CD4-positive, CD25-positive, alpha-beta regulatory T cell (primary cell): ENCODE data around the gene BICRAL. TPM values are rescaled to one million over a fixed set of nuclear protein-coding genes. Genes with fewer than 3 reads are reported as not detected.
"Not testable (repeated sequence)": the region's sequence is repeated elsewhere in the genome, so short reads cannot be mapped to it uniquely, and the experiment has no call there.

Experiments
- ATAC-seq, 2 donors: fragments of 150-1000 bp; cut with Tn5 transposase; one replicate each; pipeline ENCODE4 v1.10.0; 2021; ENCODE audit warnings: low read depth in 2 of 2, moderate number of reproducible peaks in 2 of 2, moderate library complexity in 1 of 2
- DNase-seq, 3 donors: peaks; one replicate each; pipeline versions ENCODE4 v3.0.0 to v3.0.0-alpha.2; 2012 to 2022; ENCODE audit warnings: mixed read lengths in 1 of 3
- H3K27ac ChIP-seq: one replicate; pipeline ENCODE4 v1.7.0; 2013; ENCODE audit warnings: mild to moderate bottlenecking, low read length; ENCODE audit not compliant: insufficient read depth, poor library complexity, severe bottlenecking
- H3K27me3 ChIP-seq: one replicate; pipeline ENCODE4 v1.7.0; 2013; ENCODE audit warnings: low read length; ENCODE audit not compliant: control insufficient read depth, insufficient read depth
- H3K36me3 ChIP-seq: one replicate; pipeline ENCODE4 v1.7.0; 2013; ENCODE audit warnings: mild to moderate bottlenecking, low read length, moderate library complexity; ENCODE audit not compliant: control insufficient read depth, insufficient read depth
- H3K4me1 ChIP-seq: 2 replicates; pipeline ENCODE4 v1.7.0; 2013; ENCODE audit warnings: mild to moderate bottlenecking, low read length; ENCODE audit not compliant: insufficient read depth, control insufficient read depth, poor library complexity, severe bottlenecking
- H3K4me3 ChIP-seq: one replicate; pipeline ENCODE4 v1.7.0; 2013; ENCODE audit warnings: low read depth, mild to moderate bottlenecking, low read length, moderate library complexity
- H3K9me3 ChIP-seq, 2 experiments: 1 replicate in 1 of 2; 2 replicates in 1 of 2; pipeline ENCODE4 v1.7.0; 2013; ENCODE audit warnings: low read length in 2 of 2, mild to moderate bottlenecking in 1 of 2, moderate library complexity in 1 of 2; ENCODE audit not compliant: control insufficient read depth in 2 of 2
- H3K27ac Mint-ChIP-seq, 3 donors: one replicate each; pipeline ENCODE4 v1.8.0; 2020 to 2022; ENCODE audit warnings: mild to moderate bottlenecking in 3 of 3, mixed read lengths in 3 of 3, moderate library complexity in 2 of 3
- H3K27me3 Mint-ChIP-seq: one replicate; pipeline ENCODE4 v1.8.0; 2022; ENCODE audit warnings: mild to moderate bottlenecking, mixed read lengths
- H3K36me3 Mint-ChIP-seq: one replicate; pipeline ENCODE4 v1.8.0; 2020; ENCODE audit warnings: mixed read lengths
- H3K4me1 Mint-ChIP-seq, 4 donors: one replicate each; pipeline ENCODE4 v1.8.0; 2020 to 2022; ENCODE audit warnings: mixed read lengths in 4 of 4, mild to moderate bottlenecking in 1 of 4
- H3K4me3 Mint-ChIP-seq, 4 donors: one replicate each; pipeline ENCODE4 v1.8.0; 2020 to 2022; ENCODE audit warnings: mild to moderate bottlenecking in 4 of 4, mixed read lengths in 4 of 4, moderate library complexity in 3 of 4
- H3K9me3 Mint-ChIP-seq, 7 donors: one replicate each; pipeline ENCODE4 v1.8.0; 2020 to 2022; ENCODE audit warnings: mixed read lengths in 7 of 7, mild to moderate bottlenecking in 3 of 7, moderate library complexity in 2 of 7
- polyA plus RNA-seq, 4 donors: library from polyadenylated mRNA; unstranded; fragments of 300-500 nt; fragmentation: Illumina TruSeq; gene quantifications; one replicate each; pipeline ENCODE4 v1.2.3, GENCODE V29; 2021
- total RNA-seq: library from RNA; stranded (reverse); gene quantifications from one replicate; pipeline ENCODE4 v1.2.3, GENCODE V29; 2022

Gene BICRAL
- total and polyA plus RNA-seq, 5 donors from 2014 or later: 3.3 to 47.0 (median 3.4) TPM

- H3K9me3 Mint-ChIP-seq: no peaks in the 10 kb centered on the region
- Histone ChIP-seq H3K9me3 (no peaks in the 10 kb centered on the region), H3K27ac (no peak overlapping the region), H3K4me3 (no peak overlapping the region), H3K36me3 (peaks cover 79% of the 10 kb centered on the region), H3K27me3 (no peaks in the 10 kb centered on the region), H3K4me1 (no peaks in the 10 kb centered on the region)
- peaks cover 52% of the 10 kb centered on the region for H3K36me3 Mint-ChIP-seq
- peaks cover 0 to 9% (median 4%) of the 10 kb centered on the region in 4 donors for H3K4me1 Mint-ChIP-seq
- H3K27me3 Mint-ChIP-seq: no peaks in the 10 kb centered on the region
- DNase-seq: no peak
- H3K4me3 Mint-ChIP-seq: no peak overlapping the region
- peak overlapping the region in 1 of 3 donors; percentile 56 for H3K27ac Mint-ChIP-seq
- ATAC-seq: no peak
These were observed 82.8 kb downstream of the BICRAL start for GRCh38 chr6:42864602-42865001.

- H3K4me3 Mint-ChIP-seq: no peak overlapping the region
- no peaks in the 10 kb centered on the region for H3K27me3 ChIP-seq
- no peak overlapping the region for H3K27ac ChIP-seq
- DNase-seq: no peak
- no peak overlapping the region for H3K27ac Mint-ChIP-seq
- no peaks in the 10 kb centered on the region for H3K4me1 ChIP-seq
- H3K27me3 Mint-ChIP-seq: no peaks in the 10 kb centered on the region
- H3K4me1 Mint-ChIP-seq: peaks cover 0 to 9% (median 5%) of the 10 kb centered on the region in 4 donors
- H3K36me3 ChIP-seq: peaks cover 30% of the 10 kb centered on the region
- no peaks in the 10 kb centered on the region for H3K9me3 Mint-ChIP-seq
- peaks cover 21% of the 10 kb centered on the region for H3K36me3 Mint-ChIP-seq
- H3K9me3 ChIP-seq: no peaks in the 10 kb centered on the region
- H3K4me3 ChIP-seq: no peak overlapping the region
- ATAC-seq: no peak
These were observed 88.5 kb downstream of the BICRAL start for GRCh38 chr6:42870145-42870936.

- Histone ChIP-seq H3K4me1 (no peaks in the 10 kb centered on the region), H3K27me3 (no peaks in the 10 kb centered on the region), H3K36me3 (peaks cover 16% of the 10 kb centered on the region), H3K9me3 (no peaks in the 10 kb centered on the region), H3K27ac (no peak overlapping the region), H3K4me3 (no peak overlapping the region)
- Mint-ChIP-seq H3K9me3 (no peaks in the 10 kb centered on the region), H3K27ac (peak overlapping the region in 1 of 3 donors; percentile 69), H3K4me3 (no peak overlapping the region), H3K27me3 (no peaks in the 10 kb centered on the region), H3K36me3 (peaks cover 13% of the 10 kb centered on the region), H3K4me1 (peaks cover 0 to 6% (median 5%) of the 10 kb centered on the region in 4 donors)
- ATAC-seq (no peak), DNase-seq (no peak)
These were observed 89.9 kb downstream of the BICRAL start for GRCh38 chr6:42871711-42872110.

DNA sequence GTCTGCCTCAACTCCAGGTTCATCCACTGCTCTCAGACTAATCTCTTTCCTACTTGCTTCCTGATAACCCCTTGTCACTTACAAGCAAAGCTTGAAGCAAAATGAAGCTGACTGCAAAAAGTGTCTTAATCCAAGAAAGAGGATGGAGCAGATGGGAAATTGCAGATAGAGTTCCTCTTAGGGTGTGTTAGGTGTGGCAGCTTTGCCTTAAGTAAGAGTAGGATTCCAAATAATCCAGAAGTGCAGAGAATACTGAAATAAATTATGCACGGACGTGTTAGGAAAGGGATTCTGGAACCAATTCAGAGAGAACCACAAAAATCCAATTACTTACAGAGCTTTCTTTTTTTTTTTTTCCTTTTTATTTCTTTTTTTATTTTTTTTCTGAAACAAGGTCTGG, 91.5 kb downstream of the BICRAL start:
- DNase-seq: no peak
- Histone ChIP-seq H3K36me3 (peaks cover 5% of the 10 kb centered on the region), H3K9me3 (no peaks in the 10 kb centered on the region), H3K27me3 (no peaks in the 10 kb centered on the region), H3K4me1 (no peaks in the 10 kb centered on the region), H3K4me3 (no peak overlapping the region), H3K27ac (no peak overlapping the region)
- H3K27me3 Mint-ChIP-seq: no peaks in the 10 kb centered on the region
- H3K4me1 Mint-ChIP-seq: peaks cover 0 to 2% (median 0%) of the 10 kb centered on the region in 4 donors
- peak overlapping the region in 1 of 3 donors; percentile 79 for H3K27ac Mint-ChIP-seq
- ATAC-seq: no peak
- peak overlapping the region in 1 of 4 donors; percentile 7 for H3K4me3 Mint-ChIP-seq
- H3K9me3 Mint-ChIP-seq: no peaks in the 10 kb centered on the region
- H3K36me3 Mint-ChIP-seq: peaks cover 3% of the 10 kb centered on the region

DNA sequence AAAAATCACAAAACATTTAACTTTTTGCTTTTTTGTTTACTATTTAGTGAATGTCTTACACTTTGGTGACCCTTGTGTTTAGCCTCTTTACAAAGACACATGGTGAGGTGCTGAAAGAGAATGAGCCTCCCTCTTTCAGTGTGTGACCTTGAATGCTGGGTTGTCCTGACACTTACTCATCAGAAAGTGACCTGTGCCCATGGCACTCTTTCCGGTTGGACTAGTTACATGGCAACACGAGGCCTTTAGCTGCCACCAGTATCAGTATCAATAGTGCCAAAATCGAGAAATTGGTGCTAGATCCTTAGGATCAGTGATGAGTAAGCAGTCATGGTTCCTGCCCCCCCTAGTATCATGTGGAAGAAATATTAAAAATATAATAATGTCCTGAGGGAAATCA, 95.8 kb downstream of the BICRAL start:
- no peak overlapping the region for H3K27ac ChIP-seq
- Mint-ChIP-seq H3K36me3 (peaks cover 5% of the 10 kb centered on the region), H3K27me3 (no peaks in the 10 kb centered on the region), H3K4me3 (peak overlapping the region; percentile 44 to 73 (median 59)), H3K4me1 (peaks cover 0 to 22% (median 6%) of the 10 kb centered on the region in 4 donors), H3K9me3 (no peaks in the 10 kb centered on the region), H3K27ac (peak overlapping the region in 1 of 3 donors; percentile 32)
- H3K36me3 ChIP-seq: peaks cover 9% of the 10 kb centered on the region
- no peaks in the 10 kb centered on the region for H3K27me3 ChIP-seq
- ATAC-seq (no peak), DNase-seq (no peak)
- H3K4me3 ChIP-seq: no peak overlapping the region
- H3K4me1 ChIP-seq: peaks cover 23% of the 10 kb centered on the region
- H3K9me3 ChIP-seq: no peaks in the 10 kb centered on the region

- ATAC-seq (peak; percentile 93), DNase-seq (peak; percentile 77 to 92 (median 91))
- Mint-ChIP-seq H3K9me3 (no peaks in the 10 kb centered on the region), H3K4me1 (peaks cover 0 to 36% (median 14%) of the 10 kb centered on the region in 4 donors), H3K36me3 (peaks cover 22% of the 10 kb centered on the region), H3K4me3 (peak within 1 kb of the TSS; percentile 93 to 99 (median 97)), H3K27ac (peak within 1 kb of the TSS; percentile 99 to 100 (median 99)), H3K27me3 (no peaks in the 10 kb centered on the region)
- H3K27ac ChIP-seq: peak within 1 kb of the TSS; percentile 93
- H3K4me1 ChIP-seq: peaks cover 23% of the 10 kb centered on the region
- peak within 1 kb of the TSS; percentile 98 for H3K4me3 ChIP-seq
- H3K9me3 ChIP-seq: no peaks in the 10 kb centered on the region
- no peaks in the 10 kb centered on the region for H3K27me3 ChIP-seq
- H3K36me3 ChIP-seq: peaks cover 27% of the 10 kb centered on the region
These were observed 97.8 kb downstream of the BICRAL start, which contains the start of gene RPL7L1 for GRCh38 chr6:42879372-42880239. Gene RPL7L1 (plus strand): TSS chr6:42879616. CDS start chr6:42879911, 295 bp downstream.

DNA sequence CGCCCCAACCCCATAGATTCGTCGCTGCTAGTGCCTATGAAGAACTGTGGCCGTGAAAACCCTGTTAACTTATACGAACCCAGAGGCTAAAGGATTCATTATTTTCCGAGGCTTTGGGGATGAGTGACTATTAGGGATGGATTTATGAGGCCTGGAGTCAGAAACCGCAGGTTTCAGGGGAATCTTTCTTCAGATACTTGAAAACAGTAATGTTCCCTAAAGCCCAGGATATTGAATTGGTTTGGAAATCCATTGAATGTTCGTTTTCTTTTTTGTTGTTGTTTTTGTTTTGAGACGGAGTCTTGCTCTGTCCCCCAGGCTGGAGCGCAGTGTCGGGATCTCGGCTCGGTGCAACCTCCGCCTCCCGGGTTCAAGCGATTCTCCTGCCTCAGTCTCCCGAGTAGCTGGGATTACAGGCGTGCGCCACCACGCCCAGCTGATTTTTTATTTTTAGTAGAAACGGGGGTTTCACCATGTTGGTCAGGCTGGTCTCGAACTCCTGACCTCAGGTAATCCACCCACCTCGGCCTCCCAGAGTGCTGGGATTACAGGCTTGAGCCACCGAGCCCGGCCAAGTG, 98.5 kb downstream of the BICRAL start:
- H3K9me3 ChIP-seq, H3K27me3 ChIP-seq, H3K27me3 Mint-ChIP-seq, ATAC-seq, DNase-seq, H3K9me3 Mint-ChIP-seq: not testable (repeated sequence)
- H3K27ac ChIP-seq: peak overlapping the region; percentile 93
- peak overlapping the region; percentile 98 for H3K4me3 ChIP-seq
- peaks cover 23% of the 10 kb centered on the region for H3K4me1 ChIP-seq
- H3K36me3 ChIP-seq: peaks cover 33% of the 10 kb centered on the region
- Mint-ChIP-seq H3K27ac (peak overlapping the region; percentile 99 to 100 (median 99)), H3K36me3 (peaks cover 25% of the 10 kb centered on the region), H3K4me1 (peaks cover 0 to 39% (median 14%) of the 10 kb centered on the region in 4 donors), H3K4me3 (peak overlapping the region; percentile 93 to 99 (median 97))
